GM12891 (cell line): Measurements from ENCODE around the gene TACC2.

Source experiments
- PAX5 ChIP-seq: IDR thresholded peaks from 2 replicates; pipeline ENCODE4 v1.6.1; 2011; ENCODE audit warnings: low read length, moderate library complexity, mild to moderate bottlenecking; ENCODE audit not compliant: insufficient read depth, severe bottlenecking
- POLR2A ChIP-seq: IDR thresholded peaks from 2 replicates; pipeline ENCODE4 v1.6.1; 2011; ENCODE audit warnings: low read depth, low read length, control low read depth
- POLR2AphosphoS5 ChIP-seq: IDR thresholded peaks from 2 replicates; pipeline ENCODE4 v1.6.1; 2011; ENCODE audit warnings: low read depth, low read length, control low read depth
- POU2F2 ChIP-seq: IDR thresholded peaks from 2 replicates; pipeline ENCODE4 v1.6.1; 2011; ENCODE audit warnings: low read depth, mild to moderate bottlenecking, control low read depth, low read length, moderate library complexity
- SPI1 ChIP-seq: IDR thresholded peaks from 2 replicates; pipeline ENCODE4 v1.6.1; 2011; ENCODE audit warnings: low read depth, low read length, control low read depth
- TAF1 ChIP-seq: IDR thresholded peaks from 2 replicates; pipeline ENCODE4 v1.6.1; 2011; ENCODE audit warnings: low read depth, low read length, control low read depth

- TF ChIP-seq TAF1, result no peak
- TF ChIP-seq POLR2AphosphoS5, result no peak
- no peak for TF ChIP-seq POLR2A
- TF ChIP-seq POU2F2, result no peak
- no peak for TF ChIP-seq PAX5
- TF ChIP-seq SPI1, result no peak
These were observed 29.3 kb upstream of the TACC2 start for GRCh38 chr10:121959671-121960070.
